Measurements from ENCODE around the gene ATP9A.
A peak's percentile ranks its signal among the peaks of the same experiment; 100 is the strongest.

- TF ChIP-seq POLR2A (IDR thresholded peaks at IDR 0.05) (no peak), CTCF (IDR thresholded peaks at IDR 0.05) (peak in 2 of 3 experiments; percentile 33 to 34)
Observed at GRCh38 chr20:51624157-51624731, 143.9 kb downstream of the ATP9A start.
